ENCODE measurements around the gene ABHD12B. TPM values are rescaled to one million over a fixed set of nuclear protein-coding genes. Genes with fewer than 3 reads are reported as not detected.

The ABHD12B gene
- total RNA-seq, 2 experiments from 2014 or later, result not detected

GRCh38 chr14:50946234-50946935 is 74.5 kb downstream of the ABHD12B start:
- H3K9me3 Mint-ChIP-seq, result no peaks in the 10 kb centered on the region
- H3K4me3 Mint-ChIP-seq, result no peak overlapping the region
- peaks cover 1% of the 10 kb centered on the region for H3K36me3 Mint-ChIP-seq
- peaks cover 7% of the 10 kb centered on the region for H3K4me1 Mint-ChIP-seq
- peaks cover 38% of the 10 kb centered on the region for H3K27me3 Mint-ChIP-seq
- no peak overlapping the region for H3K27ac Mint-ChIP-seq
- DNase-seq, result no peak

GRCh38 chr14:50947446-50947845 is 75.6 kb downstream of the ABHD12B start:
- H3K27me3 Mint-ChIP-seq, result peaks cover 27% of the 10 kb centered on the region
- peaks cover 1% of the 10 kb centered on the region for H3K36me3 Mint-ChIP-seq
- H3K9me3 Mint-ChIP-seq, result no peaks in the 10 kb centered on the region
- no peak for DNase-seq
- peaks cover 7% of the 10 kb centered on the region for H3K4me1 Mint-ChIP-seq
- H3K4me3 Mint-ChIP-seq, result no peak overlapping the region
- no peak overlapping the region for H3K27ac Mint-ChIP-seq

- Mint-ChIP-seq H3K27me3 (peaks cover 19% of the 10 kb centered on the region), H3K36me3 (no peaks in the 10 kb centered on the region), H3K4me3 (no peak overlapping the region), H3K4me1 (peaks cover 7% of the 10 kb centered on the region), H3K9me3 (no peaks in the 10 kb centered on the region), H3K27ac (no peak overlapping the region)
- no peak for DNase-seq
Measured at GRCh38 chr14:50948205-50948604, 76.4 kb downstream of the ABHD12B start.

GRCh38 chr14:50951032-50951431 is 79.2 kb downstream of the ABHD12B start:
- H3K9me3 Mint-ChIP-seq, result no peaks in the 10 kb centered on the region
- no peaks in the 10 kb centered on the region for H3K36me3 Mint-ChIP-seq
- H3K27me3 Mint-ChIP-seq, result peaks cover 4% of the 10 kb centered on the region
- DNase-seq, result no peak
- H3K27ac Mint-ChIP-seq, result no peak overlapping the region
- no peak overlapping the region for H3K4me3 Mint-ChIP-seq
- H3K4me1 Mint-ChIP-seq, result peaks cover 12% of the 10 kb centered on the region

GRCh38 chr14:50953502-50953901 is 81.6 kb downstream of the ABHD12B start:
- Mint-ChIP-seq H3K4me1 (peaks cover 12% of the 10 kb centered on the region), H3K36me3 (no peaks in the 10 kb centered on the region)

More at GRCh38 chr14:50953502-50953901, 81.6 kb downstream of the ABHD12B start:
- H3K4me3 Mint-ChIP-seq, result no peak overlapping the region
- peaks cover 4% of the 10 kb centered on the region for H3K27me3 Mint-ChIP-seq
- no peak overlapping the region for H3K27ac Mint-ChIP-seq
- DNase-seq, result no peak
- H3K9me3 Mint-ChIP-seq, result no peaks in the 10 kb centered on the region

Other genes starting within 250 kb of the ABHD12B start
- gene SAV1, start 203.7 kb upstream of the ABHD12B start, total RNA-seq, result 10 to 100 TPM; 14.4 to 15.2 TPM
- gene NIN, start 40.9 kb upstream of the ABHD12B start, total RNA-seq, result 10 to 100 TPM; 66.6 to 67.9 TPM
- gene PYGL, start 72.4 kb downstream of the ABHD12B start, total RNA-seq, result 1 to 10 TPM; 2.3 to 2.5 TPM
- 1 to 10 TPM; 6.1 to 6.2 TPM for gene TRIM9, start 223.1 kb downstream of the ABHD12B start, total RNA-seq